ENCODE measurements around the gene C1orf198.

- no peak for TF ChIP-seq CTCF (conservative IDR thresholded peaks at IDR 0.05)
- no peak for TF ChIP-seq ZFX (IDR thresholded peaks at IDR 0.05)
Measured at GRCh38 chr1:230876660-230877059, 8.3 kb upstream of the C1orf198 start.

Data from C4-2B (cell line).